K562 (cell line): ENCODE measurements around the gene AHI1. TPM values are rescaled to one million over a fixed set of nuclear protein-coding genes. Genes with fewer than 3 reads are reported as not detected.

Source experiments
- ATAC-seq: fragments of 200-7000 bp; cut with Tn5 transposase; 3 replicates; pipeline ENCODE4 v1.9.1; 2020; ENCODE audit warnings: moderate library complexity
- BruUV-seq: library from RNA; stranded (reverse); fragments of 400-500 nt; replicated peaks from 2 replicates; lab custom pipeline; 2021; lab: Mats Ljungman, UMichigan
- CTCF ChIA-PET: fragments of 300-600 bp; formaldehyde crosslinking; extraction: SDS; loops from one replicate; lab custom pipeline; 2021; ENCODE audit warnings: low intra/inter-chr PET ratio; lab: Yijun Ruan, JAX
- POLR2A ChIA-PET: fragments of 300-600, 350-650 bp; sonication (Branson Sonifier 250); formaldehyde crosslinking; extraction: SDS; loops from one replicate; lab custom pipeline; 2021; ENCODE audit warnings: antibody characterized with exemption, inconsistent platforms; lab: Yijun Ruan, JAX
- DNase-seq, 4 experiments: peaks; one replicate each; pipeline versions ENCODE4 v3.0.0 to v3.0.0-alpha.2; 2011 to 2018; ENCODE audit warnings: low spot score in 3 of 4, mixed read lengths in 3 of 4; ENCODE audit errors: extremely low read depth in 1 of 4
- FAIRE-seq: peaks from 2 replicates; lab custom pipeline; 2011; peaks lifted over from hg19 to GRCh38; lab: Jason Lieb, UNC
- H2AFZ ChIP-seq: 2 replicates; pipeline ENCODE4 v1.6.0; 2011; ENCODE audit warnings: low read depth, low read length, control low read depth, inconsistent platforms
- H3K27ac ChIP-seq: fragments of 200-600 bp; 3 replicates; pipeline ENCODE4 v1.8.0; 2011; ENCODE audit warnings: low read depth, mild to moderate bottlenecking, control low read depth, inconsistent platforms, low read length, moderate library complexity, mixed read lengths; ENCODE audit errors: extremely low read depth
- H3K27me3 ChIP-seq, 2 experiments: fragments of 300-600 bp in 1 of 2; 2 replicates in 1 of 2; 3 replicates in 1 of 2; pipeline versions ENCODE4 v1.6.0 to v1.8.0; 2011; ENCODE audit warnings: inconsistent platforms in 2 of 2, low read length in 2 of 2, mild to moderate bottlenecking in 1 of 2, mixed read lengths in 1 of 2, moderate library complexity in 1 of 2; ENCODE audit not compliant: control insufficient read depth in 2 of 2, insufficient read depth in 2 of 2
- H3K36me3 ChIP-seq: fragments of 300-600 bp; 3 replicates; pipeline ENCODE4 v1.8.0; 2011; ENCODE audit warnings: mild to moderate bottlenecking, low read length, inconsistent platforms; ENCODE audit not compliant: control insufficient read depth, insufficient read depth
- H3K4me1 ChIP-seq, 2 experiments: fragments of 200-600 bp in 1 of 2; replicated peaks in 1 of 2; 2 replicates in 1 of 2; 3 replicates in 1 of 2; pipeline versions ENCODE4 v1.5.1 to v1.8.0; 2011; ENCODE audit warnings: inconsistent platforms in 2 of 2, low read length in 2 of 2, mild to moderate bottlenecking in 1 of 2, mixed read lengths in 1 of 2, moderate library complexity in 1 of 2; ENCODE audit not compliant: control insufficient read depth in 2 of 2, insufficient read depth in 2 of 2
- H3K4me2 ChIP-seq: 2 replicates; pipeline ENCODE4 v1.6.1; 2011; ENCODE audit warnings: low read length, control low read depth, inconsistent platforms, mixed read lengths; ENCODE audit not compliant: insufficient read depth
- H3K4me3 ChIP-seq: fragments of 200-600 bp; sonication (generic), shearing (Covaris generic); 2 replicates; pipeline ENCODE4 v1.5.1; 2016; ENCODE audit warnings: control low read depth, inconsistent platforms
- H3K79me2 ChIP-seq: fragments of 200-600 bp; 3 replicates; pipeline ENCODE4 v1.8.0; 2011; ENCODE audit warnings: low read length, inconsistent platforms; ENCODE audit not compliant: control insufficient read depth, insufficient read depth
- H3K9ac ChIP-seq, 2 experiments: 2 replicates each; pipeline versions ENCODE4 v1.6.0 to v1.6.1; 2011; ENCODE audit warnings: low read depth in 2 of 2, low read length in 2 of 2, control low read depth in 1 of 2, inconsistent platforms in 1 of 2, mild to moderate bottlenecking in 1 of 2, mixed read lengths in 1 of 2; ENCODE audit not compliant: insufficient read depth in 1 of 2
- H3K9me1 ChIP-seq: one replicate; pipeline ENCODE4 v1.6.0; 2011; ENCODE audit warnings: inconsistent platforms, mild to moderate bottlenecking, low read length, moderate library complexity; ENCODE audit not compliant: control insufficient read depth, insufficient read depth
- H3K9me3 ChIP-seq: replicated peaks from 2 replicates; pipeline ENCODE4 v1.5.1; 2011; ENCODE audit warnings: low read depth, low read length, inconsistent platforms; ENCODE audit not compliant: control insufficient read depth, insufficient read depth
- H4K20me1 ChIP-seq: replicated peaks from 2 replicates; pipeline ENCODE4 v1.6.1; 2011; ENCODE audit warnings: low read length, inconsistent platforms, mixed read lengths; ENCODE audit not compliant: control insufficient read depth, insufficient read depth
- CEBPB ChIP-seq: fragments of 450-650 bp; IDR thresholded peaks from 2 replicates; pipeline ENCODE4 v1.6.1; 2016; ENCODE audit warnings: missing genetic modification characterization, missing compliant biosample characterization
- CEBPZ ChIP-seq: fragments of 150-350 bp; IDR thresholded peaks from 2 replicates; pipeline ENCODE4 v1.6.1; 2014; ENCODE audit warnings: low read depth, mild to moderate bottlenecking, low read length, borderline replicate concordance
- HNRNPLL ChIP-seq: fragments of 200-400 bp; formaldehyde crosslinking; IDR thresholded peaks from 2 replicates; pipeline ENCODE4 v1.6.1; 2017; ENCODE audit warnings: low read length, low read depth, mild to moderate bottlenecking; ENCODE audit not compliant: poor library complexity, severe bottlenecking
- KLF6 ChIP-seq: fragments of 250-450 bp; sonication (Bioruptor Pico); IDR thresholded peaks from 2 replicates; pipeline ENCODE4 v1.4.0; 2020; ENCODE audit warnings: mild to moderate bottlenecking, moderate library complexity, borderline replicate concordance
- POLR2AphosphoS2 ChIP-seq: IDR thresholded peaks from 2 replicates; pipeline ENCODE4 v1.6.1; 2012; ENCODE audit warnings: low read length, improper control_type of control experiment
- SUPT5H ChIP-seq: fragments of 450-650 bp; IDR thresholded peaks from 2 replicates; pipeline ENCODE4 v1.6.1; 2016
- ZNF212 ChIP-seq: fragments of 450-650 bp; formaldehyde crosslinking; IDR thresholded peaks from 2 replicates; pipeline ENCODE4 v1.4.0; 2020; ENCODE audit warnings: mild to moderate bottlenecking
- ZNF280B ChIP-seq: fragments of 250-450 bp; sonication (Bioruptor Pico); IDR thresholded peaks from 2 replicates; pipeline ENCODE4 v1.5.1; 2021; ENCODE audit warnings: mild to moderate bottlenecking
- WGBS: fragments of 100-300 bp; shearing (Covaris generic); methylation state at CpG from one replicate; pipeline ENCODE4 v1.1.6; 2016; ENCODE audit warnings: low coverage, mixed read lengths; ENCODE audit not compliant: insufficient coverage; ENCODE audit errors: missing lambda C conversion rate; 5-methylcytosine and 5-hydroxymethylcytosine counted together
- in situ Hi-C: fragments of 300-500 bp; cut with MboI; formaldehyde crosslinking; loops from 4 replicates; pipeline ENCODE4 v1.15.0; 2018; ENCODE audit warnings: inconsistent platforms, mixed read lengths
- intact Hi-C: fragments of 100-400 bp; cut with micrococcal nuclease; formaldehyde crosslinking; loops from 2 replicates; pipeline ENCODE4 v1.14.2; 2022
- polyA plus RNA-seq, 8 experiments: library from polyadenylated mRNA; depleted of rRNA in 4 of 8; stranded (reverse) in 5 of 8; unstranded in 3 of 8; fragments of >200 nt; fragmentation: Nextera tagmentation in 2 of 8; fragmentation: Illumina TruSeq in 1 of 8; extraction: Ambion mirVana in 2 of 8; extraction: Trizol in 1 of 8; gene quantifications; 2 replicates each; pipeline versions ENCODE4 v1.2.1 to v1.2.3, GENCODE V29; 2011 to 2014; ENCODE audit warnings: inconsistent platforms in 1 of 8, missing spikeins in 1 of 8
- total RNA-seq, 7 experiments: library from RNA; depleted of rRNA in 6 of 7; stranded (reverse); fragments of >200 nt in 6 of 7; fragmentation: Illumina TruSeq in 2 of 7; extraction: Trizol in 2 of 7; gene quantifications; 2 replicates each; pipeline versions ENCODE4 v1.2.1 to v1.2.3, GENCODE V29; 2011 to 2021; ENCODE audit warnings: low replicate concordance in 1 of 7

Gene AHI1
- total and polyA plus RNA-seq, 9 of the 15 experiments (the other 6 are each of a cell fraction or from before 2014, with no cell fraction given), result 24.7 to 54.9 (median 32.2) TPM

- CTCF ChIA-PET, result no interaction called here
- no peaks in the 10 kb centered on the region for H3K9me1 ChIP-seq
- H3K4me2 ChIP-seq, result no peak overlapping the region
- DNase-seq (no peak), ATAC-seq (no peak; the same call in 2 of the 3 replicates), FAIRE-seq (no peak)
- WGBS, result 64% methylated on average over 2 of the region's 2 CpGs
- POLR2A ChIA-PET, result no interaction called here
- no peaks in the 10 kb centered on the region for H4K20me1 ChIP-seq
- TF ChIP-seq HNRNPLL, result no peak
- TF ChIP-seq CEBPZ, result no peak
- TF ChIP-seq ZNF280B (CRISPR knock-in tag), result no peak
- no peak for TF ChIP-seq CEBPB (tag)
- no peak for TF ChIP-seq KLF6 (CRISPR knock-in tag)
- TF ChIP-seq POLR2AphosphoS2, result no peak
- TF ChIP-seq ZNF212 (CRISPR knock-in tag), result no peak
- no peak for TF ChIP-seq SUPT5H
- intact Hi-C loops (no loop called here), in situ Hi-C loops (no loop called here)
- H3K27ac ChIP-seq, result 0 out of 3 replicates have a peak overlapping the region, but pooled peaks have one; percentile 11
- peaks cover 4 to 24% of the 10 kb centered on the region in 2 experiments; a peak in 4 of 5 replicates for H3K4me1 ChIP-seq
- no TSS peak for BruUV-seq
- H3K36me3 ChIP-seq, result peaks cover 3% of the 10 kb centered on the region; the same call in 2 of the 3 replicates
- H2AFZ ChIP-seq, result peak overlapping the region; percentile 18; the same call in 1 of the 2 replicates
- H3K27me3 ChIP-seq, result no peaks in the 10 kb centered on the region
- no peak overlapping the region for H3K4me3 ChIP-seq
- no peak overlapping the region for H3K9ac ChIP-seq
- H3K9me3 ChIP-seq, result peaks cover 2% of the 10 kb centered on the region
- no peaks in the 10 kb centered on the region for H3K79me2 ChIP-seq
Measured at GRCh38 chr6:135296715-135297114, 200.8 kb downstream of the AHI1 start.
